Prostate gland (tissue), 2 donors: Measurements from ENCODE around the gene GRIN2A. TPM values are rescaled to one million over a fixed set of nuclear protein-coding genes. Genes with fewer than 3 reads are reported as not detected.

Experiments
- DNase-seq: peaks from one replicate; pipeline ENCODE4 v3.0.0-alpha.2; 2019; ENCODE audit warnings: low spot score
- H3K27ac ChIP-seq, 2 donors: fragments of 200-600 bp; sonication (generic); 2 replicates each; pipeline ENCODE4 v1.5.1; 2017 to 2019
- H3K27me3 ChIP-seq: fragments of 200-600 bp; sonication (generic); replicated peaks from 2 replicates; pipeline ENCODE4 v1.5.1; 2019; ENCODE audit not compliant: insufficient read depth
- H3K36me3 ChIP-seq, 2 donors: fragments of 200-600 bp; sonication (generic); 1 replicate in 1 of 2; 2 replicates in 1 of 2; pipeline versions ENCODE4 v1.5.1 to v1.8.1; 2017 to 2019
- H3K4me1 ChIP-seq: fragments of 200-600 bp; sonication (generic); replicated peaks from 2 replicates; pipeline ENCODE4 v1.5.1; 2019
- H3K4me3 ChIP-seq, 2 donors: fragments of 200-600 bp; sonication (generic); 2 replicates each; pipeline ENCODE4 v1.5.1; 2017 to 2019
- H3K9me3 ChIP-seq: fragments of 200-600 bp; sonication (generic); 2 replicates; pipeline ENCODE4 v1.5.1; 2017
- POLR2A ChIP-seq: fragments of 450-650 bp; IDR thresholded peaks from one replicate; pipeline ENCODE4 v1.6.1; 2016; ENCODE audit warnings: antibody characterized with exemption, mild to moderate bottlenecking
- POLR2AphosphoS5 ChIP-seq: sonication (generic); formaldehyde crosslinking; IDR thresholded peaks from one replicate; pipeline ENCODE4 v1.6.1; 2017; ENCODE audit warnings: antibody characterized with exemption
- WGBS: methylation state at CpG from one replicate; pipeline ENCODE4 v1.1.5; 2018; 5-methylcytosine and 5-hydroxymethylcytosine counted together
- intact Hi-C: fragments of 100-400 bp; cut with DNase I; formaldehyde crosslinking; loops from one replicate; pipeline ENCODE4 v1.14.2; 2022
- total RNA-seq, 2 donors: library from RNA; depleted of rRNA; stranded (reverse); fragments of >200 nt; gene quantifications; one replicate each; pipeline ENCODE4 v1.1.0, GENCODE V29; 2016
- TF ChIP-seq, protein P1 (sequence below), 4 experiments: fragments of 200-600 bp in 2 of 4; fragments of 450-650 bp in 2 of 4; sonication (generic) in 2 of 4; IDR thresholded peaks; 1 replicate in 3 of 4; 2 replicates in 1 of 4; pipeline ENCODE4 v1.5.1; 2016 to 2019; ENCODE audit warnings: antibody characterized with exemption in 4 of 4, mild to moderate bottlenecking in 2 of 4, moderate library complexity in 2 of 4

Gene GRIN2A
- total RNA-seq, 2 donors from 2014 or later, result 0.23 to 11.4 TPM

DNA sequence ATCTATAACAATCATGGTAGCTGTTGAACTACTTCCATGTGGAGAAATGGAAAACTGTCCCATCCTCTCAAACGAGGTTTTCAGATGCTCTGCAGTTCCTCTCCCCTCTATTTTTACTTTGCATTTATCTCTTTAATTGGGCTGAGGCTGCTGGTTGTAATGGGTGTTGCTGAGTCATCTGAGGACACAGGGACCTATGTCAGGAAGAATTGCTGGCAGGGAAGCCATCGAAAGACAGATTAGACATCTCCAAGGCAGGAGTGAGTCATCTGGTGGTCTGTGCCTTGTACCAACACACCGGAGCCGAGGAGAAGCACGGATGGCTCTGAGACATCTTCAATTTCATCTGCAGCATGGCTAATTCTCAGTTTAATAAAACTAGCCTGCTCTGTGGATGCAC, 394.5 kb downstream of the GRIN2A start:
- no peaks in the 10 kb centered on the region for H3K9me3 ChIP-seq
- no peaks in the 10 kb centered on the region for H3K4me1 ChIP-seq
- intact Hi-C loops, result no loop called here
- no peak overlapping the region for H3K27ac ChIP-seq
- WGBS, result 59% methylated on average over 5 of the region's 5 CpGs
- no peak overlapping the region for H3K4me3 ChIP-seq
- no peaks in the 10 kb centered on the region for H3K36me3 ChIP-seq
- no peak for DNase-seq
- TF ChIP-seq POLR2AphosphoS5, result no peak
- TF ChIP-seq POLR2A, result no peak
- TF ChIP-seq, protein P1, sequence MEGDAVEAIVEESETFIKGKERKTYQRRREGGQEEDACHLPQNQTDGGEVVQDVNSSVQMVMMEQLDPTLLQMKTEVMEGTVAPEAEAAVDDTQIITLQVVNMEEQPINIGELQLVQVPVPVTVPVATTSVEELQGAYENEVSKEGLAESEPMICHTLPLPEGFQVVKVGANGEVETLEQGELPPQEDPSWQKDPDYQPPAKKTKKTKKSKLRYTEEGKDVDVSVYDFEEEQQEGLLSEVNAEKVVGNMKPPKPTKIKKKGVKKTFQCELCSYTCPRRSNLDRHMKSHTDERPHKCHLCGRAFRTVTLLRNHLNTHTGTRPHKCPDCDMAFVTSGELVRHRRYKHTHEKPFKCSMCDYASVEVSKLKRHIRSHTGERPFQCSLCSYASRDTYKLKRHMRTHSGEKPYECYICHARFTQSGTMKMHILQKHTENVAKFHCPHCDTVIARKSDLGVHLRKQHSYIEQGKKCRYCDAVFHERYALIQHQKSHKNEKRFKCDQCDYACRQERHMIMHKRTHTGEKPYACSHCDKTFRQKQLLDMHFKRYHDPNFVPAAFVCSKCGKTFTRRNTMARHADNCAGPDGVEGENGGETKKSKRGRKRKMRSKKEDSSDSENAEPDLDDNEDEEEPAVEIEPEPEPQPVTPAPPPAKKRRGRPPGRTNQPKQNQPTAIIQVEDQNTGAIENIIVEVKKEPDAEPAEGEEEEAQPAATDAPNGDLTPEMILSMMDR (IDR thresholded peaks at IDR 0.05), result no peak
- no peaks in the 10 kb centered on the region for H3K27me3 ChIP-seq

DNA sequence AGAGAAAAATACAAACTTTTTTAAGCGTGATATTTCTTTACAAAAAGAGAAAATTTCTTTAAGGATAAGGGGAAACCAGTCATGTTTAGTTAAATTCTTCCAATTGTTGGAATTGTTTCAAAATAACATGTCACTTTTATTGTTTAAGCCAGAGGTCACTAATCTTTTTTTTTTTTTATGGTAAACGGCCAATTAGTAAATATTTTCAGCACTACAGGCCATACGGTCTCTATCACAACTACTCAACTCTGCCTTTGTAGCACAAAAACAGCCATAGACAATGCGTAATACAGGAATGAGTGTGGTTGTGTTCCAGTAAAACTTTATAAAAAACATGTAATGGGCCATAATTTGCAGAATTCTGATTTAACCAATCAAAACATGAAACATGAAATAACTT, 401.4 kb downstream of the GRIN2A start:
- WGBS, result 68% methylated on average over 4 of the region's 4 CpGs
- H3K27me3 ChIP-seq, result no peaks in the 10 kb centered on the region
- DNase-seq, result no peak
- H3K4me1 ChIP-seq, result no peaks in the 10 kb centered on the region
- H3K27ac ChIP-seq, result no peak overlapping the region
- TF ChIP-seq, protein P1 (IDR thresholded peaks at IDR 0.05), result no peak
- TF ChIP-seq POLR2A (no peak), POLR2AphosphoS5 (no peak)
- intact Hi-C loops, result no loop called here
- H3K36me3 ChIP-seq, result no peaks in the 10 kb centered on the region
- no peaks in the 10 kb centered on the region for H3K9me3 ChIP-seq
- H3K4me3 ChIP-seq, result no peak overlapping the region

DNA sequence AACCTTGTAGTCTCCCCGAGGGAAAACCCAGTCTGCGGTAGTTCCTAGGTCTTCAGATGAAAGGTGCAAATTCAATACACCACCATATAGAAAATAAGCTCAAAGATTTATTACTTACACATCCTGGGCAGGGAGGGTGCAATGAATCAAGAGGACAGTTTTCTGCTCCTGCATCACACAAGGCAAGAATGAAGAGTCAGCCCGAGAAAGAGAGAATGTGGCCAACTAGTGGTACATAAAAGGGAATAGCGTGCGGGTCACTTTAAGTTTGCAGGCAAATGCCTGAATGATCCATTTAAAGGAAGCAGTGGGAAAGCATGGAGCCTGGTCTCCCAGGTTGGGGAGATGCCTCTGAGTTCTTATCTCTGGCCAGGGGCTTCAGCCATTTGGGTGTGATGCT, 403.4 kb downstream of the GRIN2A start:
- H3K9me3 ChIP-seq, result no peaks in the 10 kb centered on the region
- no peak overlapping the region for H3K4me3 ChIP-seq
- H3K27me3 ChIP-seq, result no peaks in the 10 kb centered on the region
- no peak overlapping the region for H3K27ac ChIP-seq
- 63% methylated on average over 5 of the region's 5 CpGs for WGBS
- intact Hi-C loops, result no loop called here
- no peaks in the 10 kb centered on the region for H3K36me3 ChIP-seq
- TF ChIP-seq, protein P1 (IDR thresholded peaks at IDR 0.05), result no peak
- TF ChIP-seq POLR2A, result no peak
- no peak for TF ChIP-seq POLR2AphosphoS5
- no peak for DNase-seq
- H3K4me1 ChIP-seq, result no peaks in the 10 kb centered on the region

DNA sequence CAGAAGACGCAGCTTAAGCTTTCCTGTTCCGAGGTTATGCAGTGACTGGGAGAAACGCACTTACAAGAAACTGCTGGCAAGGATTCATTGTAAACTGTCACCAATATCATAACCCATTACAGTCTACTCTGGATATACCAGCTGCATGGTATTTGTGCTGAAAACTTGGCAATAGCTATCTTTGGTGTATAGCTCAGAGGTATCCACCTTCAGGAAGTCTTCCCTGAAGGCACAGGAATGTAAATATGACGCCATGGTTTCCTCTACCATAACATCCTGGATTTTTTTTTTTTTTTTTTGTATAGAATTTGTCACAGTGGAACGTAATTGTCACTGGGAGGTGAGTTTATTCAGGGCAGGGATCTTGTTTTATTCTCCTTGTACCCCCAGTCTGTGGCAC, 406.2 kb downstream of the GRIN2A start:
- Histone ChIP-seq H3K27me3 (no peaks in the 10 kb centered on the region), H3K4me1 (no peaks in the 10 kb centered on the region), H3K36me3 (no peaks in the 10 kb centered on the region), H3K9me3 (no peaks in the 10 kb centered on the region), H3K4me3 (no peak overlapping the region), H3K27ac (no peak overlapping the region)
- 77% methylated on average over 5 of the region's 5 CpGs for WGBS
- DNase-seq, result no peak
- intact Hi-C loops, result no loop called here
- no peak for TF ChIP-seq POLR2AphosphoS5
- TF ChIP-seq, protein P1 (IDR thresholded peaks at IDR 0.05), result no peak
- TF ChIP-seq POLR2A, result no peak

DNA sequence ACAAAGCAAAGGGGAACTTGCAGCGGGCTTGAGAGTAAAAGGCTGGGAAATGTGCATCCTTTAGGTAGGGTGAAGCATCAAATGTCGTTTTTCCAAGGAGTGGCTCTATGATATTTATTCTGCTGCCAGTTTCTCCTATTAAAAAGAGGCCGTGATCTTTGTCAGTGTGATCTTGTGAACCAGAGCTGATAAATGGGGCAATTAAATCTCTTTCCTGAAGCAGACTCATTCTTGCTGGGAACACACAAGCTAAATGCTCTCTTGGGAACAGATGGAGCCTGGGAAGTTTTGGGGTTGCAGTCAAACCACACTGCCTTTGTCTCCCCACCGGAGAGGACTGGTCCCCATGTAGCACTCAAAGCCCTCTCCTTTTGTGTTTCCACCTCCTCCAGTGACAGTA, 408.9 kb downstream of the GRIN2A start:
- no peak for DNase-seq
- WGBS, result 47% methylated on average over 4 of the region's 4 CpGs
- Histone ChIP-seq H3K4me1 (no peaks in the 10 kb centered on the region), H3K27me3 (no peaks in the 10 kb centered on the region), H3K36me3 (no peaks in the 10 kb centered on the region), H3K9me3 (no peaks in the 10 kb centered on the region), H3K4me3 (no peak overlapping the region), H3K27ac (no peak overlapping the region)
- intact Hi-C loops, result no loop called here
- TF ChIP-seq POLR2AphosphoS5 (no peak), POLR2A (no peak)
- TF ChIP-seq, protein P1 (IDR thresholded peaks at IDR 0.05), result no peak
